ENCODE data around the gene ATP9A. TPM values are rescaled to one million over a fixed set of nuclear protein-coding genes. Genes with fewer than 3 reads are reported as not detected.

ATP9A gene
- total RNA-seq, 1 experiment from 2014 or later: 12.1 TPM

DNA sequence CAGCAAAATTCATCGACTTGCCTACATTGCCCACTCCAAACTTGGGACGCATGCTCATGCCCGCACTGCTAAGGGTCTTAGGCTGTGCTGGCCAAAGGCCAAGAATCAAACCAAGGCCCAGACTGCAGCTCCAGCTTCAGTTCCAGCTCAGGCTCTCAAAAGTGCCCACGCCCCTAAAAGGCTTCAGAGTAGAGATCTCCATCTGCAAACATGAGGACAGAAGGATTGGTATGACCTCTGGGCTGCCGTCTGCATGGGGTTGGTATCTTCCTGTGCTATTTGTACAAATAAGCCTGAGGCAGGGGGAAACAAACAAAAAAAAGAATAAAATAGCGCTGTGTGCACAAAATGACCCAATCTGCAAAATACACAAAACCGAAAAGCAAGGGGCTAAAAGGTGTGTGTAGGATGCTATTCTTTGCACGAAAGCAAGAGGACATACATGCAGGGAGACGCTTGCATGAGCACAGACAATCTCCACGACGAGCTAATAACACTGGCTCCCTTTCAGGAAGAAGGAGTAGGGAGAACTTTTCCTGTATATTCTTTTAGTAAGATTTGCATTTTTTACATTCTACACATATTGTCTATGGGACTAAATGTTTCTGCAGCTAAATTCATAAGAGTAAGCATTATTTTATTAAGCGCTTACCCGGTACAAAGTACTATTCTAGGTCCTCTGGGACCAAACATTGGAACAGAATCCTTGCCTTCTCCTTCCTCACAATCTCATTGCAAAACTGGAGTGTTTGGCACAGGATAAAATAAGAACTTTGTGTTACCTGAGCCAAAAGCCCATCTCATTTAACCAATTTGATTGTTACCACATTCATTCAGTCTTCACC lies 33.1 kb downstream of the ATP9A start:
- Mint-ChIP-seq H3K27ac (no peak overlapping the region), H3K4me1 (peaks cover 12 to 15% of the 10 kb centered on the region in 2 experiments; a peak in 3 of 4 replicates), H3K4me3 (no peak overlapping the region), H3K36me3 (ENCODE audit: insufficient read depth in 1 of 3, low read depth in 3 of 3) (no peaks in the 10 kb centered on the region), H3K27me3 (ENCODE audit: low read depth) (no peaks in the 10 kb centered on the region), H3K9me3 (no peaks in the 10 kb centered on the region)
- Histone ChIP-seq H3K9ac (ENCODE audit: extremely low read depth, insufficient read length, low read length) (no peak overlapping the region), H3K79me1 (ENCODE audit: insufficient read depth, low read depth, low read length, poor library complexity, severe bottlenecking) (no peaks in the 10 kb centered on the region), H2BK20ac (ENCODE audit: low read depth, low read length, poor library complexity, severe bottlenecking) (no peak overlapping the region), H2BK15ac (ENCODE audit: low read depth, low read length) (no peak overlapping the region), H3K27ac (ENCODE audit: insufficient read length, low read depth, low read length) (no peak overlapping the region), H2BK120ac (ENCODE audit: low read depth, low read length, poor library complexity, severe bottlenecking) (no peak overlapping the region), H3K27me3 (ENCODE audit: insufficient read depth, low read length) (no peaks in the 10 kb centered on the region), H2BK12ac (ENCODE audit: insufficient read length, low read depth, low read length) (no peak overlapping the region), H3K4me1 (ENCODE audit: insufficient read depth, low read length) (no peaks in the 10 kb centered on the region), H4K91ac (ENCODE audit: insufficient read length, low read depth, low read length) (no peak overlapping the region), H2BK5ac (ENCODE audit: insufficient read length, low read length) (no peak overlapping the region), H3K4ac (ENCODE audit: low read depth, low read length) (no peak overlapping the region), H4K8ac (replicated peaks; ENCODE audit: insufficient read length, low read depth, low read length) (no peak overlapping the region), H4K20me1 (ENCODE audit: control insufficient read depth, insufficient read depth, insufficient read length) (no peaks in the 10 kb centered on the region), H3K23me2 (ENCODE audit: insufficient read length, low read depth, low read length, poor library complexity, severe bottlenecking) (no peaks in the 10 kb centered on the region), H2AFZ (ENCODE audit: low read length) (no peak overlapping the region), H3K56ac (ENCODE audit: insufficient read length, low read depth, low read length) (no peak overlapping the region), H3K4me2 (ENCODE audit: insufficient read depth, insufficient read length, low read length) (no peak overlapping the region), H3K23ac (ENCODE audit: insufficient read length, low read depth, low read length) (no peak overlapping the region), H3K79me2 (ENCODE audit: insufficient read depth, low read length) (no peaks in the 10 kb centered on the region), H3K9me3 (ENCODE audit: control insufficient read depth, low read depth, low read length) (no peaks in the 10 kb centered on the region), H4K5ac (ENCODE audit: insufficient read length, low read depth, low read length) (no peak overlapping the region), H3K14ac (ENCODE audit: insufficient read depth, low read length) (no peak overlapping the region), H2AK5ac (ENCODE audit: insufficient read length, low read length) (no peak overlapping the region), H3T11ph (ENCODE audit: low read length) (no peak overlapping the region), H3K18ac (ENCODE audit: insufficient read length, low read depth, low read length) (no peak overlapping the region)
- WGBS (ENCODE audit: extremely low coverage, insufficient read length, low lambda C conversion rate): no CpG with 5 or more reads among the region's 13 CpGs
- DNase-seq: no peak
- no peak for TF ChIP-seq CTCF (conservative IDR thresholded peaks at IDR 0.05)

All from H9 (cell line).